ENCODE data around the gene SSBP3.
"Not testable (repeated sequence)": the region's sequence is repeated elsewhere in the genome, so short reads cannot be mapped to it uniquely, and the experiment has no call there.

SSBP3 gene

DNA sequence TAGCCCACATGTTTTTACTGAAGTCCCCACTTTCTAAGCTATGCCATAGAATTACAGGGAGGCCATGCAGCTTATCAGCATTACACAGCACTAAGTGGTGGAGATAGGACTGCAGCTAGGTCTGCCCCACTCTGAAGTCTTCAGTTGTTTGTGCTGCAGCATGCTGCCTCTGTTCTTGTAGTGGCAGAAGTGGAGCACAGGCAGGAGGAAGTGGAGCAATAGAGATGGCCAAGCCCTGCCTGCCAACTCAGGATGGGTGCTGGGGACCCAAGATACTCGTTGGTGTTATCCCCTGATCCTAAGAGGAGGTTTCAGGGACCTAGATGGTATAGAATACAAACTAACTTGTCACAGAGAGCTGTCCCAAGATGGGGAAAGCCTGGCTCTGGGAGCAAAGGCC is 193.3 kb downstream of the SSBP3 start:
- H3K27me3 ChIP-seq (ENCODE audit: insufficient read depth, insufficient read length), result no peaks in the 10 kb centered on the region
- no peaks in the 10 kb centered on the region for H3K4me1 ChIP-seq (ENCODE audit: insufficient read depth, insufficient read length)
- H3K36me3 ChIP-seq (ENCODE audit: insufficient read depth, insufficient read length, low read length), result peaks cover 95% of the 10 kb centered on the region
- DNase-seq (ENCODE audit: low read depth, low spot score), result no peak
- no peak overlapping the region for H3K4me3 ChIP-seq (ENCODE audit: insufficient read length, low read depth)
- H3K9me3 ChIP-seq (ENCODE audit: insufficient read depth, low read length), result no peaks in the 10 kb centered on the region
- no peak overlapping the region for H3K9ac ChIP-seq (ENCODE audit: insufficient read length, low read depth)
- TF ChIP-seq ZNF274 (IDR thresholded peaks at IDR 0.05; ENCODE audit: low read depth, low read length) (no peak), SUZ12 (IDR thresholded peaks at IDR 0.05; ENCODE audit: extremely low read depth, insufficient read depth, insufficient read length) (no peak), YY1 (IDR thresholded peaks at IDR 0.05; ENCODE audit: insufficient read depth, insufficient read length) (no peak)

DNA sequence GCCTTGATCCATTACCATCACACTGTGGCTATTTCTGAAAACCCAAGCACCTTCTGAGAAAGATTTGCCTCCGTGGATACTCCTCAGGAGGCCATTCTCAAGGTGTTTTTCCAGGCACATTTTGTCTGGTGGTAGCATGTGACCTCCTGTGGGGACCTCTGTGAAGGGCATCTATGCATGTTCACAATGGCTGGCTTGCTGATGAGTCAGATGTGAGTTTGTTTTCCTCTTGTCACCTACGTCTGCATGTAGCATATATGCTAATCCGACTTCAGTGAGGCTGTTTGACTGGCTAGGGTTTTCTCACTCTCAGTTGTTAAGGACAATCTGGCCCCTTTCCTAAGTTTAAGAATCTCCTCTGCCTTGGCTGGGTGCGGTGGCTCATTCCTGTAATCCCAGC is 198.3 kb downstream of the SSBP3 start:
- DNase-seq (ENCODE audit: low read depth, low spot score); H3K4me3 ChIP-seq (ENCODE audit: insufficient read length, low read depth); H3K4me1 ChIP-seq (ENCODE audit: insufficient read depth, insufficient read length); H3K27me3 ChIP-seq (ENCODE audit: insufficient read depth, insufficient read length); H3K9ac ChIP-seq (ENCODE audit: insufficient read length, low read depth); H3K9me3 ChIP-seq (ENCODE audit: insufficient read depth, low read length): not testable (repeated sequence)
- peaks cover 92% of the 10 kb centered on the region for H3K36me3 ChIP-seq (ENCODE audit: insufficient read depth, insufficient read length, low read length)

DNA sequence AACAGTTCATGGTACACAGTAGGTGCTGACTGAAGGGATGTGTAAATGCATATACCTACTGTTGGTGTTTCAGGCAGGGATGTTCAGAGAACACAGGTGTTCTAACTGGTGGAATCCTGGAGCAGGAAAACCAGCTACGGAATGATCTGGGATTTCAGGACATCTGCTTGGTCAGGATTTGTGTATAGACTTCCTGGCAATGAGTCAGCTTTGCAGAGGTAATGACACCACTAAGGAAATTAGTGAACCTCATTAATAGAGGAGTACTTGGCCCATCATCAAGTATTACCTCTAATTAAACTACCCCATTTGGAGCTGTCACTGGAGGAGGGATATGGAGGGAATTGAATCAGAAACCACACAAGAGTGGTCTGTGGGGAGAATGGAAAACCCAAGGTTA is 198.9 kb downstream of the SSBP3 start:
- Histone ChIP-seq H3K9ac (ENCODE audit: insufficient read length, low read depth) (no peak overlapping the region), H3K36me3 (ENCODE audit: insufficient read depth, insufficient read length, low read length) (peaks cover 92% of the 10 kb centered on the region), H3K9me3 (ENCODE audit: insufficient read depth, low read length) (no peaks in the 10 kb centered on the region), H3K4me3 (ENCODE audit: insufficient read length, low read depth) (no peak overlapping the region), H3K27me3 (ENCODE audit: insufficient read depth, insufficient read length) (no peaks in the 10 kb centered on the region), H3K4me1 (ENCODE audit: insufficient read depth, insufficient read length) (peaks cover 3% of the 10 kb centered on the region)
- TF ChIP-seq YY1 (IDR thresholded peaks at IDR 0.05; ENCODE audit: insufficient read depth, insufficient read length), result no peak
- TF ChIP-seq SUZ12 (IDR thresholded peaks at IDR 0.05; ENCODE audit: extremely low read depth, insufficient read depth, insufficient read length), result no peak
- TF ChIP-seq ZNF274 (IDR thresholded peaks at IDR 0.05; ENCODE audit: low read depth, low read length), result no peak
- no peak for DNase-seq (ENCODE audit: low read depth, low spot score)

DNA sequence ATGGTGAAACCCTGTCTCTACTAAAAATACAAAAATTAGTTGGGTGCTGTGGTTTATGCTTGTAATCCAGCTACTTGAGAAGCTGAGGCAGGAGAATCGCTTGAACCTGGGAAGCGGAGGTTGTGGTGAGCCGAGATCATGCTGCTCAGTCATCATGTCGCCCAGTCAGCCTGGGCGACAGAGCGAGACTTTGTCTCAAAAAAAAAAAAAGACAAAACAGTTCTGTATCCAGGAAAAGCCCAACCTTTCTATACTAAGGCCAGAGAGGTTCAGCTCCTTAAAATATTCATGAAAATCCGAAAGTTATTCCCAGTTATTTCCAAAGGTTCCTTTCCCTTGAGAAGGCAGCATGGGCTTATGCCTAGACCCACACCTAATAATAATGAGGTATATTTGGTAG is 202.0 kb downstream of the SSBP3 start:
- H3K4me1 ChIP-seq (ENCODE audit: insufficient read depth, insufficient read length), result peaks cover 4% of the 10 kb centered on the region
- no peaks in the 10 kb centered on the region for H3K9me3 ChIP-seq (ENCODE audit: insufficient read depth, low read length)
- peaks cover 79% of the 10 kb centered on the region for H3K36me3 ChIP-seq (ENCODE audit: insufficient read depth, insufficient read length, low read length)
- no peaks in the 10 kb centered on the region for H3K27me3 ChIP-seq (ENCODE audit: insufficient read depth, insufficient read length)
- H3K4me3 ChIP-seq (ENCODE audit: insufficient read length, low read depth), result no peak overlapping the region
- no peak for DNase-seq (ENCODE audit: low read depth, low spot score)
- no peak overlapping the region for H3K9ac ChIP-seq (ENCODE audit: insufficient read length, low read depth)
- TF ChIP-seq SUZ12 (IDR thresholded peaks at IDR 0.05; ENCODE audit: extremely low read depth, insufficient read depth, insufficient read length), result no peak
- no peak for TF ChIP-seq YY1 (IDR thresholded peaks at IDR 0.05; ENCODE audit: insufficient read depth, insufficient read length)
- no peak for TF ChIP-seq ZNF274 (IDR thresholded peaks at IDR 0.05; ENCODE audit: low read depth, low read length)

DNA sequence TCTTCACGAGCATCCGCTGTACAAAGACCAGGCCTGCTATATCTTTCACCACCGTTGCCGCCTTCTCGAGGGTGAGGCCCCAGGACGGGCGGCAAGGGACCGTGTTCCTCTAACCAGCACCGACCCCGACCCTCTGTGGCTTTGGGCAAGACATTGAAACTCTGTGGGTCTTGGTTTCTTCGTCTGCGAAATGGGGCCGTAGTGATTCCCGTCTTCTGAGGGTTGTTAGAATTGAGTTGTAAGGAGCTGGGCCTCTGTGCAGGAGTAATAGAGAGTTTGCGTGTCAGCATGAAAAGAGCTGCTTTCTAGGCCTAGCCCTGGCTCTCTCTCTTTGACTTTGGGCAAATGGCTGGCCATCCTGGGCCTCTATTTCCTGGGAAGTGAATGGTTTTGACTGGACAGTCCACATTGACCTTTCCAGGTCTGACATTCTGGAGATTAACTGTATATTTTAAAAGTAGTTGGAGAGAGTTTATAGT is 205.6 kb downstream of the SSBP3 start:
- Histone ChIP-seq H3K4me1 (ENCODE audit: insufficient read depth, insufficient read length) (peaks cover 2% of the 10 kb centered on the region), H3K9me3 (ENCODE audit: insufficient read depth, low read length) (no peaks in the 10 kb centered on the region), H3K36me3 (ENCODE audit: insufficient read depth, insufficient read length, low read length) (peaks cover 56% of the 10 kb centered on the region), H3K4me3 (ENCODE audit: insufficient read length, low read depth) (peak overlapping the region; percentile 99), H3K27me3 (ENCODE audit: insufficient read depth, insufficient read length) (no peaks in the 10 kb centered on the region), H3K9ac (ENCODE audit: insufficient read length, low read depth) (peak overlapping the region; percentile 99)
- TF ChIP-seq SUZ12 (IDR thresholded peaks at IDR 0.05; ENCODE audit: extremely low read depth, insufficient read depth, insufficient read length), result no peak
- TF ChIP-seq YY1 (IDR thresholded peaks at IDR 0.05; ENCODE audit: insufficient read depth, insufficient read length), result no peak
- no peak for TF ChIP-seq ZNF274 (IDR thresholded peaks at IDR 0.05; ENCODE audit: low read depth, low read length)
- no peak for DNase-seq (ENCODE audit: low read depth, low spot score)

DNA sequence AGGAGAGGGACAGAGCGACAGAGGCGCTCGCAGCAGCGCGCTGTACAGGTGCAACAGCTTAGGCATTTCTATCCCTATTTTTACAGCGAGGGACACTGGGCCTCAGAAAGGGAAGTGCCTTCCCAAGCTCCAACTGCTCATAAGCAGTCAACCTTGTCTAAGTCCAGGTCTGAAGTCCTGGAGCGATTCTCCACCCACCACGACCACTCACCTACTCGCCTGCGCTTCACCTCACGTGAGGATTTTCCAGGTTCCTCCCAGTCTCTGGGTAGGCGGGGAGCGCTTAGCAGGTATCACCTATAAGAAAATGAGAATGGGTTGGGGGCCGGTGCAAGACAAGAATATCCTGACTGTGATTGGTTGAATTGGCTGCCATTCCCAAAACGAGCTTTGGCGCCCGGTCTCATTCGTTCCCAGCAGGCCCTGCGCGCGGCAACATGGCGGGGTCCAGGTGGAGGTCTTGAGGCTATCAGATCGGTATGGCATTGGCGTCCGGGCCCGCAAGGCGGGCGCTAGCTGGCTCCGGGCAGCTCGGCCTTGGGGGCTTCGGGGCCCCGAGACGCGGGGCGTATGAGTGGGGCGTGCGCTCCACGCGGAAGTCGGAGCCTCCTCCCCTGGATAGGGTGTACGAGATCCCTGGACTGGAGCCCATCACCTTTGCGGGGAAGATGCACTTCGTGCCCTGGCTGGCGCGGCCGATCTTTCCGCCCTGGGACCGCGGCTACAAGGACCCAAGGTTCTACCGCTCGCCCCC is 206.3 kb downstream of the SSBP3 start, which contains the start of the genes CYB5RL and MRPL37:
Gene CYB5RL (minus strand): TSS at position 266 of the 754 bp plus-strand sequence. CDS start 4,414 bp downstream, outside the sequence.
Gene MRPL37 (plus strand): TSS at position 403 of the 754 bp plus-strand sequence. CDS start 77 bp downstream, at position 480.
- TF ChIP-seq ZNF274 (IDR thresholded peaks at IDR 0.05; ENCODE audit: low read depth, low read length), result no peak
- peak; percentile 89 for TF ChIP-seq YY1 (IDR thresholded peaks at IDR 0.05; ENCODE audit: insufficient read depth, insufficient read length)
- TF ChIP-seq SUZ12 (IDR thresholded peaks at IDR 0.05; ENCODE audit: extremely low read depth, insufficient read depth, insufficient read length), result no peak
- Histone ChIP-seq H3K36me3 (ENCODE audit: insufficient read depth, insufficient read length, low read length) (peaks cover 56% of the 10 kb centered on the region), H3K4me1 (ENCODE audit: insufficient read depth, insufficient read length) (peaks cover 2% of the 10 kb centered on the region), H3K9ac (ENCODE audit: insufficient read length, low read depth) (peak within 1 kb of the TSS; percentile 99), H3K27me3 (ENCODE audit: insufficient read depth, insufficient read length) (no peaks in the 10 kb centered on the region), H3K4me3 (ENCODE audit: insufficient read length, low read depth) (peak within 1 kb of the TSS; percentile 99), H3K9me3 (ENCODE audit: insufficient read depth, low read length) (no peaks in the 10 kb centered on the region)
- peak; percentile 99 for DNase-seq (ENCODE audit: low read depth, low spot score)

DNA sequence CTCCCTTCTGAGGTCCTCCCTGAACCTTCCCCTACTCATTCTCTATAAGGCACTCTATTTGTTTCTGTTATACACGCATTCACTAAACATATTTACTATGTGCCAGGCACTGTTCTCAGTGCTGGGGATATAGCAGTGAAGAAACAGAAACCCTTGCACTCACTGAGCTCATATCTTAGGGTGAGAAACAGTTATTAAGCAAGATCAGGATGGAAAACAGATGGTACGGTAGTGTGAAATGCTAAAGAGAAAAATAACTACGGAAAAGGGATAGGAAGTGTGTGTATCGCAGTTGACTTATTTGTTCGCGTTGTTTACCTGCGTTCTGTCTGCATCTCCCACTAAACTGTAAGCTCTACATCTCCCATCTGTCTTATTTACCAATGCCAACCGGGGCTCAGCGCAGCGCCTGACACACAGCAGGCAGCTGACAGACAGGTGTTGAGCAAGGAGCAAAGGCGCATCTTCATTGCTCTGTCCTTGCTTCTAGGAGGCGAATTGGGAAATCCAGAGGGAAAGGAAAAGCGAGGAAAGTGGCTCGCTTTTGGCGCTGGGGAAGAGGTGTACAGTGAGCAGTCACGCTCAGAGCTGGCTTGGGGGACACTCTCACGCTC is 206.9 kb downstream of the SSBP3 start:
- peak overlapping the region; percentile 99 for H3K4me3 ChIP-seq (ENCODE audit: insufficient read length, low read depth)
- no peaks in the 10 kb centered on the region for H3K9me3 ChIP-seq (ENCODE audit: insufficient read depth, low read length)
- H3K4me1 ChIP-seq (ENCODE audit: insufficient read depth, insufficient read length), result peaks cover 2% of the 10 kb centered on the region
- peak overlapping the region; percentile 89 for H3K9ac ChIP-seq (ENCODE audit: insufficient read length, low read depth)
- no peak for DNase-seq (ENCODE audit: low read depth, low spot score)
- TF ChIP-seq YY1 (IDR thresholded peaks at IDR 0.05; ENCODE audit: insufficient read depth, insufficient read length) (no peak), SUZ12 (IDR thresholded peaks at IDR 0.05; ENCODE audit: extremely low read depth, insufficient read depth, insufficient read length) (no peak), ZNF274 (IDR thresholded peaks at IDR 0.05; ENCODE audit: low read depth, low read length) (no peak)
- H3K27me3 ChIP-seq (ENCODE audit: insufficient read depth, insufficient read length), result no peaks in the 10 kb centered on the region
- H3K36me3 ChIP-seq (ENCODE audit: insufficient read depth, insufficient read length, low read length), result peaks cover 56% of the 10 kb centered on the region
